Skeletal muscle tissue (tissue), 4 donors: ENCODE measurements around the gene NRG3. TPM values are rescaled to one million over a fixed set of nuclear protein-coding genes. Genes with fewer than 3 reads are reported as not detected.

ENCODE experiments used
- H3K27ac ChIP-seq: one replicate; pipeline ENCODE4 v1.7.0; 2013; ENCODE audit warnings: mild to moderate bottlenecking, low read depth, low read length, inconsistent platforms
- H3K27me3 ChIP-seq, 3 donors: one replicate each; pipeline ENCODE4 v1.7.0; 2013; ENCODE audit warnings: low read length in 3 of 3; ENCODE audit not compliant: control insufficient read depth in 3 of 3, insufficient read depth in 3 of 3
- H3K36me3 ChIP-seq, 3 donors: one replicate each; pipeline ENCODE4 v1.7.0; 2013; ENCODE audit warnings: low read length in 3 of 3; ENCODE audit not compliant: control insufficient read depth in 3 of 3, insufficient read depth in 3 of 3
- H3K4me1 ChIP-seq, 3 donors: one replicate each; pipeline ENCODE4 v1.7.0; 2013; ENCODE audit warnings: low read length in 3 of 3, mild to moderate bottlenecking in 3 of 3; ENCODE audit not compliant: control insufficient read depth in 3 of 3, insufficient read depth in 3 of 3
- H3K4me3 ChIP-seq, 3 donors: one replicate each; pipeline ENCODE4 v1.7.0; 2013; ENCODE audit warnings: low read length in 3 of 3
- H3K9ac ChIP-seq, 3 donors: one replicate each; pipeline ENCODE4 v1.7.0; 2013; ENCODE audit warnings: low read length in 3 of 3, mild to moderate bottlenecking in 3 of 3, moderate library complexity in 2 of 3, low read depth in 1 of 3
- H3K9me3 ChIP-seq, 3 donors: one replicate each; pipeline ENCODE4 v1.7.0; 2013; ENCODE audit warnings: low read length in 3 of 3; ENCODE audit not compliant: control insufficient read depth in 3 of 3
- total RNA-seq: library from RNA; depleted of rRNA; stranded (reverse); fragments of >200 nt; gene quantifications from one replicate; pipeline ENCODE4 v1.2.3, GENCODE V29; 2014
- donor health status: Osteomylitis.

NRG3 gene
- total RNA-seq, 1 donor from 2014 or later = not detected

- no peaks in the 10 kb centered on the region for H3K27me3 ChIP-seq
- H3K36me3 ChIP-seq = no peaks in the 10 kb centered on the region
- H3K4me1 ChIP-seq = no peaks in the 10 kb centered on the region
- H3K27ac ChIP-seq = no peak overlapping the region
- H3K4me3 ChIP-seq = no peak overlapping the region
- no peak overlapping the region for H3K9ac ChIP-seq
- H3K9me3 ChIP-seq = no peaks in the 10 kb centered on the region
Observed at GRCh38 chr10:82162549-82163195, 287.7 kb downstream of the NRG3 start.

GRCh38 chr10:82171899-82172298, 296.9 kb downstream of the NRG3 start:
- no peak overlapping the region for H3K27ac ChIP-seq
- no peaks in the 10 kb centered on the region for H3K36me3 ChIP-seq
- H3K9me3 ChIP-seq = no peaks in the 10 kb centered on the region
- H3K27me3 ChIP-seq = no peaks in the 10 kb centered on the region
- H3K4me1 ChIP-seq = no peaks in the 10 kb centered on the region
- H3K9ac ChIP-seq = no peak overlapping the region
- H3K4me3 ChIP-seq = no peak overlapping the region

- no peaks in the 10 kb centered on the region for H3K9me3 ChIP-seq
- no peak overlapping the region for H3K4me3 ChIP-seq
Observed at GRCh38 chr10:82176587-82176986, 301.6 kb downstream of the NRG3 start.

GRCh38 chr10:82190432-82191260, 315.7 kb downstream of the NRG3 start:
- Histone ChIP-seq H3K4me3 (no peak overlapping the region), H3K27me3 (no peaks in the 10 kb centered on the region)

More at GRCh38 chr10:82176587-82176986, 301.6 kb downstream of the NRG3 start:
- no peak overlapping the region for H3K9ac ChIP-seq
- no peaks in the 10 kb centered on the region for H3K27me3 ChIP-seq
- no peaks in the 10 kb centered on the region for H3K36me3 ChIP-seq
- no peaks in the 10 kb centered on the region for H3K4me1 ChIP-seq
- no peak overlapping the region for H3K27ac ChIP-seq

GRCh38 chr10:82191653-82192052, 316.7 kb downstream of the NRG3 start:
- peaks cover 0 to 3% (median 0%) of the 10 kb centered on the region in 3 donors for H3K9me3 ChIP-seq
- H3K4me3 ChIP-seq = no peak overlapping the region
- no peak overlapping the region for H3K9ac ChIP-seq
- no peaks in the 10 kb centered on the region for H3K36me3 ChIP-seq
- no peaks in the 10 kb centered on the region for H3K4me1 ChIP-seq
- H3K27ac ChIP-seq = no peak overlapping the region
- H3K27me3 ChIP-seq = no peaks in the 10 kb centered on the region

More at GRCh38 chr10:82190432-82191260, 315.7 kb downstream of the NRG3 start:
- Histone ChIP-seq H3K9ac (no peak overlapping the region), H3K27ac (no peak overlapping the region), H3K4me1 (no peaks in the 10 kb centered on the region), H3K9me3 (peaks cover 0 to 3% (median 0%) of the 10 kb centered on the region in 3 donors), H3K36me3 (no peaks in the 10 kb centered on the region)

- H3K4me3 ChIP-seq = no peak overlapping the region
Observed at GRCh38 chr10:82192665-82193064, 317.7 kb downstream of the NRG3 start.

GRCh38 chr10:82194419-82194818, 319.4 kb downstream of the NRG3 start:
- Histone ChIP-seq H3K9ac (no peak overlapping the region), H3K4me3 (no peak overlapping the region), H3K36me3 (no peaks in the 10 kb centered on the region), H3K4me1 (no peaks in the 10 kb centered on the region), H3K27ac (no peak overlapping the region), H3K9me3 (peaks cover 0 to 3% (median 0%) of the 10 kb centered on the region in 3 donors), H3K27me3 (no peaks in the 10 kb centered on the region)

More at GRCh38 chr10:82192665-82193064, 317.7 kb downstream of the NRG3 start:
- H3K9ac ChIP-seq = no peak overlapping the region
- H3K4me1 ChIP-seq = no peaks in the 10 kb centered on the region
- H3K36me3 ChIP-seq = no peaks in the 10 kb centered on the region
- H3K27ac ChIP-seq = no peak overlapping the region
- H3K9me3 ChIP-seq = peaks cover 0 to 3% (median 0%) of the 10 kb centered on the region in 3 donors
- no peaks in the 10 kb centered on the region for H3K27me3 ChIP-seq

GRCh38 chr10:82206831-82207230, 331.8 kb downstream of the NRG3 start:
- no peaks in the 10 kb centered on the region for H3K9me3 ChIP-seq
- H3K27ac ChIP-seq = no peak overlapping the region
- no peaks in the 10 kb centered on the region for H3K4me1 ChIP-seq
- H3K36me3 ChIP-seq = no peaks in the 10 kb centered on the region
- no peak overlapping the region for H3K4me3 ChIP-seq
- H3K27me3 ChIP-seq = no peaks in the 10 kb centered on the region
- no peak overlapping the region for H3K9ac ChIP-seq

- no peaks in the 10 kb centered on the region for H3K36me3 ChIP-seq
- no peak overlapping the region for H3K9ac ChIP-seq
- H3K9me3 ChIP-seq = no peaks in the 10 kb centered on the region
- no peak overlapping the region for H3K4me3 ChIP-seq
- H3K27ac ChIP-seq = no peak overlapping the region
- H3K4me1 ChIP-seq = no peaks in the 10 kb centered on the region
- H3K27me3 ChIP-seq = no peaks in the 10 kb centered on the region
Observed at GRCh38 chr10:82208726-82209125, 333.7 kb downstream of the NRG3 start.

GRCh38 chr10:82210331-82210730, 335.3 kb downstream of the NRG3 start:
- Histone ChIP-seq H3K4me1 (no peaks in the 10 kb centered on the region), H3K4me3 (no peak overlapping the region), H3K9ac (no peak overlapping the region), H3K9me3 (no peaks in the 10 kb centered on the region), H3K27ac (no peak overlapping the region), H3K27me3 (no peaks in the 10 kb centered on the region), H3K36me3 (no peaks in the 10 kb centered on the region)
